ENCODE results near the gene SIL1. TPM values are rescaled to one million over a fixed set of nuclear protein-coding genes. Genes with fewer than 3 reads are reported as not detected.

The SIL1 gene
- polyA plus RNA-seq, 1 experiment = 64.6 TPM

DNA sequence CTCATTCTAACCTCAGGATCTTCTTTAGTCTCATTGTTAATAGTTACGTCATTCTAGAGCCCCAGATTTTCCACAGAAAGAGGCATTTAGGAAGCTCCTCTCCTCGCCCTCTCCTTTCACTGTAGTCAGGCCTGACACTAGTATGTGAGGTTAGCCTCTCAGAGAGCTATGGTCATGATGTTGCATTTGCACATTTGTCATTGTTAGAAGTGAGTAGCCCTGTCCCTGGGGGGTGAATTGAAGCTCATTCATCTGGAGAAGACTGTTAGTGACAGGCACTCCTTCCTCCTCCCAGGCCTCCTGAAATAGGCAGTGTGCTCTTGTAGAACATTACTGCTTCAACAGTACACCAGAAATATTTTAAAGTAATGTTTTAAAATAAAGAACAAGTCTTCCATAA lies 296.5 kb downstream of the SIL1 start:
- ChIA-PET CTCF (interaction anchor here (0.7 kb wide), 1 partner anchor 361 kb away, joined by 3 read pairs; no protein-coding TSS in a partner anchor), POLR2A (no interaction called here)
- Histone ChIP-seq H3K27ac (ENCODE audit: low read depth, low read length) (no peak overlapping the region), H3K4me3 (ENCODE audit: low read depth, low read length) (no peak overlapping the region), H3K27me3 (ENCODE audit: control insufficient read depth, insufficient read depth, low read length) (no peaks in the 10 kb centered on the region), H3K9me3 (ENCODE audit: control insufficient read depth, insufficient read depth, low read length) (no peaks in the 10 kb centered on the region)
- no peak for DNase-seq (ENCODE audit: low read depth, low spot score)
- no peak for TF ChIP-seq CTCF (IDR thresholded peaks at IDR 0.05; ENCODE audit: low read depth, low read length)

- Histone ChIP-seq H3K27me3 (ENCODE audit: control insufficient read depth, insufficient read depth, low read length) (no peaks in the 10 kb centered on the region), H3K4me3 (ENCODE audit: low read depth, low read length) (no peak overlapping the region), H3K9me3 (ENCODE audit: control insufficient read depth, insufficient read depth, low read length) (no peaks in the 10 kb centered on the region), H3K27ac (ENCODE audit: low read depth, low read length) (peak overlapping the region; percentile 43)
- no peak for TF ChIP-seq CTCF (IDR thresholded peaks at IDR 0.05; ENCODE audit: low read depth, low read length)
- peak; percentile 13 for DNase-seq (ENCODE audit: low read depth, low spot score)
- POLR2A ChIA-PET = no interaction called here
- CTCF ChIA-PET = no interaction called here
Observed at GRCh38 chr5:138900281-138900965, 297.7 kb downstream of the SIL1 start.

DNA sequence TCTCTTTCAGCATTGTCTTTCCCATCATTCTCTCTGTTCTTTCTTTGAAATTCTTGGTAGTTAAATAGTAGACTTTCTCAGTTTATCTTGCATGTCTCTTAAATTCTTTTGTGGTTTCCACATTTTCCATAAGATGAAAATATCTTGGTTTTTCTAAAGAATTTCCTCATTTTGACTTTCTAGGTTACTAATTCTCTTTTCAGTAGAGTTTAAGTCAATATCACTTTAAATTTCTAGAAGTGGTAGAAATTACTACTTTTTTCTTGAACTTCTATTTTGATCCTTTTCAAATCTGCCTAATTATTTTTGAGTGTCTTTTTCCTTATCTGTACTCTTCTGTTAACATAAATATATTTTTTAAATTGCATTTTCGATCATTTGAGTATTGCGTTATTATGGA lies 299.4 kb downstream of the SIL1 start:
- no peak overlapping the region for H3K27ac ChIP-seq (ENCODE audit: low read depth, low read length)
- no peaks in the 10 kb centered on the region for H3K9me3 ChIP-seq (ENCODE audit: control insufficient read depth, insufficient read depth, low read length)
- H3K4me3 ChIP-seq (ENCODE audit: low read depth, low read length) = no peak overlapping the region
- CTCF ChIA-PET = no interaction called here
- TF ChIP-seq CTCF (IDR thresholded peaks at IDR 0.05; ENCODE audit: low read depth, low read length) = no peak
- no peaks in the 10 kb centered on the region for H3K27me3 ChIP-seq (ENCODE audit: control insufficient read depth, insufficient read depth, low read length)
- no peak for DNase-seq (ENCODE audit: low read depth, low spot score)
- POLR2A ChIA-PET = no interaction called here

DNA sequence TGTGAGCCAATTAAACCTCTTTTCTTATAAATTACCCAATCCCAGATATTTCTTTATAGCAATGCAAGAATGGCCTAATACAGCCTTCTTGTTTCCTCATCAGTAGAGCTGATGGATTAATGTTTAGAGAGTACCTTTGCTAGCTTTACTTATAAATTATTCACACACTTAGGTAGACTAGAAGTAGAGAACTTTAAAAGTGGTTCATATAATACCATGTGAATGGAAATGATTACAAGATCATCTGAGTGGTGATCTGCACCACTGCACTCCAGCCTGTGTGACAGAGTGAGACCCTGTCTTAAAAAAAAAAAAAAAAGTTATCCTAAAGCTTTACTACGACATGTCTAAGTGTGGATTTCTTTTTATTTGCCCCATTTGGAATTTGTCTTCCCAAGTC lies 299.9 kb downstream of the SIL1 start:
- POLR2A ChIA-PET = no interaction called here
- no peak for DNase-seq (ENCODE audit: low read depth, low spot score)
- H3K27me3 ChIP-seq (ENCODE audit: control insufficient read depth, insufficient read depth, low read length) = no peaks in the 10 kb centered on the region
- CTCF ChIA-PET = interaction anchor here (0.6 kb wide), 1 partner anchor 1290 kb away, joined by 5 read pairs; no protein-coding TSS in a partner anchor
- H3K9me3 ChIP-seq (ENCODE audit: control insufficient read depth, insufficient read depth, low read length) = no peaks in the 10 kb centered on the region
- no peak overlapping the region for H3K27ac ChIP-seq (ENCODE audit: low read depth, low read length)
- H3K4me3 ChIP-seq (ENCODE audit: low read depth, low read length) = no peak overlapping the region
- no peak for TF ChIP-seq CTCF (IDR thresholded peaks at IDR 0.05; ENCODE audit: low read depth, low read length)

Small RNA genes within 50 kb of the gene (small RNA-seq; reads per million reads assigned to genes)
- not detected for gene RNU6-572P (ENCODE audit: insufficient read length, low read depth)

Other genes with a start within 250 kb of the SIL1 start
- 142 and 166 TPM in 2 replicates for gene MATR3, start 95.4 kb upstream of the SIL1 start, polyA plus RNA-seq (2011; rRNA removed)
- 76.3 and 113 TPM in 2 replicates for gene PAIP2, start 143.5 kb upstream of the SIL1 start, polyA plus RNA-seq (2011; rRNA removed)
- 0.10 TPM in 1 of 2 replicates, not detected in the other for gene SLC23A1, start 184.9 kb upstream of the SIL1 start, polyA plus RNA-seq (2011; rRNA removed)
- gene MZB1, start 191.5 kb upstream of the SIL1 start, polyA plus RNA-seq (2011; rRNA removed) = not detected in 2 replicates
- 0.19 and 0.25 TPM in 2 replicates for gene PROB1, start 196.7 kb upstream of the SIL1 start, polyA plus RNA-seq (2011; rRNA removed)
- 3.5 and 3.9 TPM in 2 replicates for gene SPATA24, start 205.7 kb upstream of the SIL1 start, polyA plus RNA-seq (2011; rRNA removed)
- 12.7 and 17.7 TPM in 2 replicates for gene DNAJC18, start 241.2 kb upstream of the SIL1 start, polyA plus RNA-seq (2011; rRNA removed)